GM18951 (cell line): ENCODE results near the gene ABCC4.
"Not testable (repeated sequence)": the region's sequence is repeated elsewhere in the genome, so short reads cannot be mapped to it uniquely, and the experiment has no call there.

Experiments
- POLR2A ChIP-seq: IDR thresholded peaks from 4 replicates; pipeline ENCODE4 v1.6.1; 2011; ENCODE audit warnings: mild to moderate bottlenecking; ENCODE audit not compliant: insufficient read length, insufficient read depth; ENCODE audit errors: extremely low read depth
- in situ Hi-C: fragments of 300-500 bp; cut with MboI; formaldehyde crosslinking; loops from one replicate; pipeline ENCODE4 v1.12.0; 2022; ENCODE audit warnings: low sequenced_read_pairs, mixed read lengths, inconsistent platforms; ENCODE audit not compliant: unreplicated experiment

The ABCC4 gene

DNA sequence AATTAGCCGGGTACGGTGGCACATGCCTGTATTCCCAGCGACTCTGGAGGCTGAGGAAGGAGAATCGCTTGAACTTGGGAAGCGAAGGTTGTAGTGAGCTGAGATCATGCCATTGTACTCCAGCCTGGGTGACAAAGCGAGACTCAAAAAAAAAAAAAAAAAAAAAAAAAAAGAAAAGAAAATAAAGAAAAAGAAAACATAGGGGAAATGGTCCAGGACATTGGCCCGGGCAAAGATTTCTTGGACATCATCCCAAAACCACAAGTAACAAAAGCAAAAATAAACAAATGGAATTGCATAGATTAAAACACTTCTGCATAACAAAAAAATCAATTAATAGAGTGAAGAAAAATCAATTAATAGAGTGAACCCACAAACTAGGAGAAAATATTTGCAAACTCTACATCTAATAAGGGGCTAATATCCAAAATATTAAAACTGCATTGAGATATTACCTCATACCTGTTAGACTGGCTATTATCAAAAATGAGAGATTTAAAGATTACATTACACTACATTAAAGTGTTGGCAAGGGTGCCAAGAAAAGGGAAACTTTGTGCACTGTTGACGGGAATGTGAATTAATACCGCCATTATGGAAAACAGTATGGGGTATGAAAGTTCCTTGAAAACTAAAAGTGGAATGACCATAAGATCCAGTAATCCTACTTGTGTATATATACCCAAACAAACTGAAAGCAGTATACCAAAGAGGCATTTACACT, 18.5 kb upstream of the ABCC4 start:
- in situ Hi-C loops: no loop called here
- no peak for TF ChIP-seq POLR2A

DNA sequence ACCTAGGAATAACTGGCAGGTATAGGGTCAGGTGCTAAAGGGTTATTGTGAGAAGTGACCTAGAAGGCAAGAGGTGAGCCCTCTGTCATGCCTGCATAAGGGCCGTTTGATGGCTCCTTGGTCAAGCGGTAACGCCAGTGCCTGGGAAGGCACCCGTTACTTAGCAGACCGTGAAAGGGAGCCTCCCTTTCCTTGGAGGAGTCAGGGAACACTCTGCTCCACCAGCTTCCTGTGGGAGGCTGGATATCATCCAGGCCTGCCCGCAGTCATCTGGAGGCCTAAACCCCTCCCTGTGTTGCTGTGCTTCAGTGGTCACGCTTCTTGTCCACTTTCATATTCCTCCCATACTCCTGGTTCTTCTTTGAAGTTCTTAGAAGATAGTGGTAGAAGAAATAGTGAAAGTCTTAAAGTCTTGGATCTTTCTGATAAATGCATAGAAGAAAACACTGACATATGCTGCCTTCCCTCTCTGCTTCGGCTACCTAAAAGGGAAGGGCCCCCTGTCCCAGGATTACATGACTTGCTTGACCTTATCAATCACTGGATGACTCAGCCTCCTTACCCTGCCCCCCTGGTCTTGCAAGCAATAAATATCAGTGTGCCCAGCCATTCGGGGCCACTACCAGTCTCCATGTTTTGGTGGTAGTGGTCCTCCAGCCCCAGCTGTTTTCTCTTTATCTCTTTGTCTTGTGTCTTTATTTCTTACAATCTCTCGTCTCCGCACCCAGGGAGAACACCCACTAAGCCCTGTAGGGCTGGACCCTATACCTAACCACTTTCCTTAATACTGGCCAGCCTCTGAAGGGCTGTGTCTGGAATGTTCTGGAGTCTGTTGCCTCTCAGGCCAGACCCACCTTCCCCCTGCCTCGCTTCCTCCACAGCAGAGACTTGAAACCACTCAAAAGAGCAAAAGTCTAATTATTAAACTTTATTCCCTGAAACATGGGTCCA, 16.1 kb upstream of the ABCC4 start:
- in situ Hi-C loops: no loop called here
- no peak for TF ChIP-seq POLR2A

DNA sequence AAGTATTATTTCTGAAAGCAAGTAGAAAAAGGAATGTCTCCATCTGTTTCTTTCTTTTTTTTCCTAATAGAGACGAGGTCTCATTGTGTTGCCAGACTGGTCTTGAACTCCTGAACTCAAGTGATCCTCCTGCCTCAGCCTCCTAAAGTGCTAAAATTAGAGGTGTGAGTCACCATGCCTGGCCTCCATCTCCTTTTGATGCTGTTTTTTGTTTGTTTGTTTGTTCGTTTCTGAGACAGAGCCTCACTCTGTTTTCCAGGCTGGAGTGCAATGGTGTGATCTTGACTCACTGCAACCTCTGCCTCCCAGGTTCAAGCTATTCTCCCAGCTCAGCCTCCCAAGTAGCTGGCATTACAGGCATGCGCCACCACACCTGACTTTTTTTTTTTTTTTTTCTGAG, 14.5 kb upstream of the ABCC4 start:
- in situ Hi-C loops: no loop called here
- TF ChIP-seq POLR2A: no peak

DNA sequence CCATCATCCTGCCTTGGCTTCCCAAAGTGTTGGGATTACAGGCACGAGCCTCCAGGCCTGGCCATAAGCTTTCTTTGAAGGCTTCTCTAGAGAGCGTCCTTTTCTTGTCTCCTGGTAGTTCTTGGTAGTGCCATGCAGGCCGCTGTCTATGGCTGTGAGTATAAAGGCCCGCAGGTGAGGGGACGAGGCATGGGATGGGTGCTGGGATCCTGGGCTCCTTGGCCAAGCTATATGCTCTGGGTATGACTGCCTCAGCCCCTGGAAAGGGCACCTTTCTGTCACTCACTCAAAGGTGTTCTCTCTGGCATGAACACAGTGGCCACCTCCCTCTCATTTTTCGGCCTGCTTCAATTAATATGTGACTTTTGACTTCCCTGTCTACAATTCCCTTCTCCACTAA, 6.3 kb upstream of the ABCC4 start:
- in situ Hi-C loops: no loop called here
- TF ChIP-seq POLR2A: no peak

DNA sequence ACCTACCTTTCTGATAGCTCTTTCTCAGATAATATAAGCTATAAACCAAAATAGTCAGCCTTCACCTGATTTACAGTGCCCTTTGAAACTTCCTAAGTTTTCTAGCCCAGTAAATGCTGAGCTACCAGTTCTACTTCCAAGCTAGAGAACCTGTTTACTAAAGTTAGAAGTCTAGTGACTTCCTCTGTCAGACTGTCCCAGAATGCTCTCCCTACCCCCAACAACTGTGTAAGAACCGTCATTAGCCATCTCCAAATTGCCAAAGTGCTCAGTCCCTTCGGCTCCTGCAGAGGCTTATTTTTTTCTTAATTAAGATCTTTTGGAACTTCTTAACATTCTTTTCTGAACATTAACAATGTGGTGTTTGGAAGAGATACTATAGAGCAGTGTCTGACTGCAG, 3.2 kb upstream of the ABCC4 start:
- TF ChIP-seq POLR2A: no peak
- in situ Hi-C loops: no loop called here

DNA sequence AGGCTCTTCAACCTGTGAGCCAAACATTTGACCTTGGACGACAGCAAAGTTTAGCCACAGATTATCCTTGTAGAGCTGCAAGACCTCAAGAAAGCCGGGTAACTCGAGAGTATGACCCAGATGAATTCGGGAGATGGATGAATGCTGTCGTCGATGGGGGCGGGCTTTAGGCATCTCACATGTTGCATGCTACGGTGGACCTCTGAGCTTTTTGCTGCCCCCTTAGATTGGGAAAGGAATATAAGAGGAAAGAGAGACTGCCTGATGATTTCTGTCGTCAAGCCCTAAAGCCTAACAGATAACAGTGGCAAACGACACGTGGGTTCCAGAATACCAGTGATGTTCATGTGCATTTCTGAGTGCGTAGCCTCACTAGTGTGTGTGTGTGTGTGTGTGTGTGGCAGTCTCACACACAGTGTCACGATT, 730 bp upstream of the ABCC4 start:
- in situ Hi-C loops: no loop called here
- TF ChIP-seq POLR2A: no peak

DNA sequence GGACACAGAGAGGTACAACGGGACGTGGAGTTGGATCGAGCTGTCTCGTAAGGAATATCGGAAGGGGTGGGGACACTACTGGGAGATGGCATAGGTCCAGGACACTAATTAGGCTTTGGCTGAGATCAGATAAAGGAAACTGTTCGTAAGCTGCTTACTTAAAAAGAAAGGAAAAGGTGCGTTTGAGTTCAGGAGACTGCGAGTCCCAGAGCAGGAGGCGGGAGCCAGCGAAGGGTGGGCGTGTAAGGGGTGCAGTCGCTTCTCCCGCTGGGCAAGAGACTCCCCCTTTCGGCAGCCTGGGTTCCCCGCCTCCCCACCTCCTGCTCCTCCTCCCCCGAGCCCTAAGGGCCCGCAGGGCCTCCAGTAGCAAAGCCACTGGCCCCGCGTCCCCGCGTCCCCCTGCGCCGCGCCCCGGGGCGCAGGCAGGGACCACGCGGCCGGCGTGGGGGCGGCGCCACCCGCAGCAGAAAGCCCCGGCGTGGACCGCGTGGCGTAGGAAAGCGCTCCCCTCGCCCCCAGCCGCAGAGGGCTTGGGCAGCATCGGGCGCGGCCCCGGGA, 547 bp downstream of the ABCC4 start:
- in situ Hi-C loops: no loop called here

DNA sequence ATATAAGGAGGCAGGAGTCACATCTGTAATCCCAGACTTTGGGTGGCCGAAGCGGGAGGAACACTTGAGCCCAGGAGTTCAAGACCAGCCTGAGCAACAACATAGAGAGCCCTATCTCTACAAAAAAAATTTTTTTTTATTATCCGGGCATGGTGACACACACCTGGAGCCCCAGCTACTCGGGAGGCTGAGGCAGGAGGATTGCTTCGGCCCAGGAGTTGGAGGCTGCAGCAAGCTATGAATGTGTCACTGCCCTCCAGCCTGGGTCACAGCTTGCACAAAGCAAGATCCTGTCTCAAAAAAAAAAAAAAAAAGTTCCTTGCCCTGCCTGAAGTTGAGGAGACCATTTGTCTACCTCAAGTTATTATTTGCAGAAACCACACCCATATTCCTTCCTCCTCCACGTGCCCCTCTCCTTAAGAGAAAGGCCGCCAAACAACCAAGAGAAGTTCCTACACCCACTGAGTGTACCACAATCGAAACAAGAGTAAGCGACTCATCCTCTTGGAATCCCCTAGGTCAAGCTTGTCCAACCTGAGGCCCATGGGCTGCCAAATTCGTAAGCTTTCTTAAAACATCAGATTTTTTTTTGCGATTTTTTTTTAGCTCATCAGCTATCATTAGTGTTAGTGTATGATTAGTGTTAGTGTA, 2.2 kb downstream of the ABCC4 start:
- no peak for TF ChIP-seq POLR2A
- in situ Hi-C loops: no loop called here

More for the DNA sequence above, 547 bp downstream of the ABCC4 start:
- TF ChIP-seq POLR2A: no peak

DNA sequence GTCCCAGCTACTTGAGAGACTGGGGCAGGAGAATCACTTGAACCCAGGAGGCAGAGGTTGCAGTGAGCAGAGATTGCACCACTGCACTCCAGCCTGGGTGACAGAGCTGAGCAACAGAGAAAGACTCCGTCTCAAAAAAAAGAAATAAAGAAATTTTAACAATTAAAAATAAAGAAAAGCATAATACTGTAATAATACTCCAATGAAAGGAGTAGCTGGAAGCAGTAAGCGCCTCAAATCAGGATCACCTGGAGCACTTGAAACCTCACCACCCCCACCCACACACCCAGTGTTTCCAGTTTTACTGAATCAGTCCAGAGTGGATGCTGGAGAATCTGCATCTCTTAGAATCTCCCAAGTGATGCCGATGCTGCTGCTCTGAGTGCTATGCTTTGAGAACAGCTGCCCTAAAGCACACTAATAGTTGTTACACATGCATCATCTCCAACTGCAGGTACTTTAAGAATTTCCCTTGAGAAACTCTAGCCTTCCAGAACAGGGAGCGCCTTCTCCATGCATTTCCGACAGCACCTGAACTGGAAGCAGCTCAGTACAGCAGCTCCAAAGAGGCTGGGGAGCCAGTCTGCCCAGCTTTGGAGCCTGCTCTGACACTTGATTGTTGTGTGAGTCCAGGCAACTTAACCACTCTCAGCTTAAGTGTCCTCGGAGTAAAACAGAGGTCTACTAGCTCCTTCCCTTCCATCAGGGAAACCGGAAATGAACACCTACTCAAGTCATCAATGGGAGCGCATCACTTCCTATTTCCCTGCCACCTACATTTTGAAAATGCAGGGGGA, 2.9 kb downstream of the ABCC4 start:
- TF ChIP-seq POLR2A: no peak
- in situ Hi-C loops: no loop called here

DNA sequence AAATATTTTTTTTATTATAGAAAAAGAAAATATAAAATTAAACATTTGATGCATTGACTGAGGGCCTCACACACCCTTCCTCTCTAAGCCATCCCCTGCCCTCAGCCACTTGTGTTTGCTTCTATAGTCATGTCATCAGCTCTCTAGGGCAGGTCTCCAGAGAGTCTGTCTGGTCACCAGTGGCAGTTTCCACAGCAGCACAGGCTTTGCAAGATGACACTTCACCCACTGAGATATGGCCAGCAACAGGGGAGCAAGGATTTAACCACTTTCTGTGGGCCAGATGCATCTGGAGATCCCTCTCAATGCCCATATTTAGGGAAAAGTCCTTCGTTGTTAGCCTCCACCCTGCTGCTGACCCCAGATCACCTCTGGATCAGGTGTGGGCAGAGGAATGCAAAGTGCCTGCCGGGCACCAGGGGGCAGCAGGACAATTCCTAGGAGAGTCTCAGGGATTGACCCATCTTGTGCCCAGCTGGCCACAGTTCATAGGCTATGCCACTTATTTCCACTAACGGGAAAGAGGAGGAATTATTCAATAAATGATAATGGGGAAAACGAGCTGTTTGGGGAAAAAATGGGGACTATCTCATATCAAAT, 4.8 kb downstream of the ABCC4 start:
- in situ Hi-C loops: no loop called here
- no peak for TF ChIP-seq POLR2A

DNA sequence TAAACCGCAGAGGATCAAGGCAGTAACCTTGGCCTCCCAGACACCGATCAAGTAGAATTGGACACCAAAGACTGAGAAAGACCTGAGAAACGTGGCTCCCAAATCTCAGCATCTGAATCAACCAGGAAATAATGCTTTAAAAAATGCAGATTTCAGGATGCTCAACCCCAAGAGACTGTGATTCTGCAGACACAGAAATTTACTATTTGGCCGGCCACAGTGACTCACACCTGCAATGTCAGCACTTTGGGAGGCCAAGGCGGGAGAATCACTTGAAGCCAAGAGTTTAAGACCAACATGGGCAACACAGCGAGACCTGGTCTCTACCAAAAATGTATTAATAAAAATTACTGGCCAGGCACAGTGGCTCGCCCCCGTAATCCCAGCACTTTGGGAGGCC, 6.2 kb downstream of the ABCC4 start:
- in situ Hi-C loops: no loop called here
- no peak for TF ChIP-seq POLR2A

DNA sequence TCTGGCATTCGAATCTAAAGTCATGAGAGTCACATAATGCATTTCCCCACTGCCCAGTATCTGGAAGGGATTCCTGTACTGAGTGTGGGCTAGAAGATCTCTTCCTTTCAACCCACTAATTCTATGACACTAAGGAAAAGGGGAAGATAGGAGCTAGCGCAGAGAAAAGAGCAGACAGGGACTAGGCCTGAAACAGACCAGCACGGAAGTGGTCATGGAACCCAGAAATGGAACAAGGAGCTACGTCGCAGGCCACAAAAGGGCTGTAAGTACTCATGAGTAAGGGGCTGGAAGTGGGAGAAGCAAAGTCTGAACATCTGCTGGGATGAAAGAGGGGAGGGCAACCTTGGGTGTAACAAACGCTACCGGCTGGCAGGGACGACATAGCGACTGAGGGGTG, 8.6 kb downstream of the ABCC4 start:
- in situ Hi-C loops: no loop called here
- no peak for TF ChIP-seq POLR2A

DNA sequence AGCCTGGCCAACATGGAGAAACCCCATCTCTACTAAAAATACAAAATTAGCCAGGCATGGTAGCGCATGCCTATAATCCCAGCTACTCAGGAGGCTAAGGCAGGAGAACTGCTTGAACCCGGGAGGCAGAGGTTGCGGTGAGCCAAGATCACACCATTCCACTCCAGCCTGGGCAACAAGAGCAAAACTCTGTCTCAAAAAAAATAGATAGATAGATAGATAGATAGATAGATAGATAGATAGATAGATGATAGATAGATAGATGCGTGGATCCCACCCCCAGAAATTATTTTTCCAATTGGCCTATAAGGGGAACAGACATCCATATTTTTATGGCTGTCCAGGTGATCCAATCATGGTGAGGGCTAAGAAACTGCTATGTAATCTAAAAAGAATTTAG, 11.3 kb downstream of the ABCC4 start:
- in situ Hi-C loops: not testable (repeated sequence)
